Measurements from ENCODE around the gene MSH5. TPM values are rescaled to one million over a fixed set of nuclear protein-coding genes. Genes with fewer than 3 reads are reported as not detected.

Gene MSH5
- polyA plus RNA-seq, 1 donor (not counting 4 experiments of a cell fraction or from before 2014, with no cell fraction given): 14.8 TPM

DNA sequence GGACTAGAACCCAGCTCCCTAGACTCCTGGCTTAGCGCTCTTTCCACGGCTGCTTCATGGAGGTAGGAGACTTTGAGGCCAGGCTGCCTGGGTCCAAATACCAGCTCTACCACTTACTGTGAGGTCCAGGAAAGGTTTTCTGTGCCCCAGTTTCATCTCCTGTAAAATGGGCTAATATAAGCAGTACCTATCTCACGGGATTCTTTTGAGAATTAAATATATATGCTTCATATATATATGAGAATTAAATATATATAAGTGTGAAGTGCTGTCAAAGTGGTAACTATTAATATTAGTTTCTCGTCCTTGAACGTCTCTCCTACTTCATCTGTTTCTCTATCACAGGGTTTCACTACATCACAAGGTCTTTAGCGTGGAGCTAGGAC is 48.7 kb upstream of the MSH5 start:
- peaks cover 22 to 46% of the 10 kb centered on the region in 2 experiments for H3K36me3 ChIP-seq (ENCODE audit: control insufficient read depth in 2 of 2, extremely low read depth in 1 of 2, insufficient read depth in 2 of 2, low read length in 2 of 2)

GRCh38 chr6:31691564-31692108 is 48.2 kb upstream of the MSH5 start:
- Histone ChIP-seq H3K9me1 (ENCODE audit: control insufficient read depth, extremely low read depth, insufficient read depth, low read length) (no peaks in the 10 kb centered on the region), H3K4me1 (ENCODE audit: control insufficient read depth, extremely low read depth, insufficient read depth, low read length) (no peaks in the 10 kb centered on the region), H3K79me2 (ENCODE audit: control insufficient read depth, insufficient read depth, low read length) (no peaks in the 10 kb centered on the region), H3K4me2 (ENCODE audit: control insufficient read depth, extremely low read depth, insufficient read depth, low read depth, low read length) (no peak overlapping the region), H3K4me3 (ENCODE audit: control insufficient read depth in 2 of 3, extremely low read depth in 1 of 3, insufficient read depth in 2 of 3, low read depth in 1 of 3, low read length in 3 of 3) (no peak overlapping the region), H3K27me3 (ENCODE audit: control insufficient read depth, extremely low read depth, insufficient read depth, low read length) (no peaks in the 10 kb centered on the region), H3K9ac (ENCODE audit: control insufficient read depth, extremely low read depth, insufficient read depth, low read length) (no peak overlapping the region), H4K20me1 (ENCODE audit: control insufficient read depth, extremely low read depth, insufficient read depth, low read length) (no peaks in the 10 kb centered on the region), H3K9me3 (ENCODE audit: control insufficient read depth, low read depth, low read length) (no peaks in the 10 kb centered on the region), H3K27ac (ENCODE audit: control insufficient read depth, insufficient read depth, low read length) (no peak overlapping the region), H2AFZ (ENCODE audit: control insufficient read depth, low read length) (no peak overlapping the region), H3K36me3 (ENCODE audit: control insufficient read depth in 2 of 2, extremely low read depth in 1 of 2, insufficient read depth in 2 of 2, low read length in 2 of 2) (peaks cover 22 to 41% of the 10 kb centered on the region in 2 experiments)
- FAIRE-seq (no peak), DNase-seq (ENCODE audit: low read depth, low spot score) (no peak)
- dilution Hi-C loops (cut with MboI; ENCODE audit: extremely low pct_ligation_motif_present, low sequenced_read_pairs): no loop called here
- TF ChIP-seq, protein P1, sequence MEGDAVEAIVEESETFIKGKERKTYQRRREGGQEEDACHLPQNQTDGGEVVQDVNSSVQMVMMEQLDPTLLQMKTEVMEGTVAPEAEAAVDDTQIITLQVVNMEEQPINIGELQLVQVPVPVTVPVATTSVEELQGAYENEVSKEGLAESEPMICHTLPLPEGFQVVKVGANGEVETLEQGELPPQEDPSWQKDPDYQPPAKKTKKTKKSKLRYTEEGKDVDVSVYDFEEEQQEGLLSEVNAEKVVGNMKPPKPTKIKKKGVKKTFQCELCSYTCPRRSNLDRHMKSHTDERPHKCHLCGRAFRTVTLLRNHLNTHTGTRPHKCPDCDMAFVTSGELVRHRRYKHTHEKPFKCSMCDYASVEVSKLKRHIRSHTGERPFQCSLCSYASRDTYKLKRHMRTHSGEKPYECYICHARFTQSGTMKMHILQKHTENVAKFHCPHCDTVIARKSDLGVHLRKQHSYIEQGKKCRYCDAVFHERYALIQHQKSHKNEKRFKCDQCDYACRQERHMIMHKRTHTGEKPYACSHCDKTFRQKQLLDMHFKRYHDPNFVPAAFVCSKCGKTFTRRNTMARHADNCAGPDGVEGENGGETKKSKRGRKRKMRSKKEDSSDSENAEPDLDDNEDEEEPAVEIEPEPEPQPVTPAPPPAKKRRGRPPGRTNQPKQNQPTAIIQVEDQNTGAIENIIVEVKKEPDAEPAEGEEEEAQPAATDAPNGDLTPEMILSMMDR (optimal IDR thresholded peaks at IDR 0.05 in 1 of 3, IDR thresholded peaks at IDR 0.05 in 1 of 3, conservative IDR thresholded peaks at IDR 0.05 in 1 of 3; ENCODE audit: extremely low read depth in 1 of 3, insufficient read depth in 2 of 3, low read length in 3 of 3): no peak
- TF ChIP-seq EZH2 (IDR thresholded peaks at IDR 0.05; ENCODE audit: low read length): no peak

More for the DNA sequence above, 48.7 kb upstream of the MSH5 start:
- TF ChIP-seq, protein P1 (optimal IDR thresholded peaks at IDR 0.05 in 1 of 3, IDR thresholded peaks at IDR 0.05 in 1 of 3, conservative IDR thresholded peaks at IDR 0.05 in 1 of 3; ENCODE audit: extremely low read depth in 1 of 3, insufficient read depth in 2 of 3, low read length in 3 of 3): no peak
- TF ChIP-seq EZH2 (IDR thresholded peaks at IDR 0.05; ENCODE audit: low read length): no peak
- Histone ChIP-seq H3K4me2 (ENCODE audit: control insufficient read depth, extremely low read depth, insufficient read depth, low read depth, low read length) (no peak overlapping the region), H3K9me1 (ENCODE audit: control insufficient read depth, extremely low read depth, insufficient read depth, low read length) (no peaks in the 10 kb centered on the region), H3K9me3 (ENCODE audit: control insufficient read depth, low read depth, low read length) (no peaks in the 10 kb centered on the region), H3K27me3 (ENCODE audit: control insufficient read depth, extremely low read depth, insufficient read depth, low read length) (no peaks in the 10 kb centered on the region), H4K20me1 (ENCODE audit: control insufficient read depth, extremely low read depth, insufficient read depth, low read length) (no peaks in the 10 kb centered on the region), H3K27ac (ENCODE audit: control insufficient read depth, insufficient read depth, low read length) (no peak overlapping the region), H3K9ac (ENCODE audit: control insufficient read depth, extremely low read depth, insufficient read depth, low read length) (no peak overlapping the region), H2AFZ (ENCODE audit: control insufficient read depth, low read length) (no peak overlapping the region), H3K79me2 (ENCODE audit: control insufficient read depth, insufficient read depth, low read length) (no peaks in the 10 kb centered on the region), H3K4me1 (ENCODE audit: control insufficient read depth, extremely low read depth, insufficient read depth, low read length) (no peaks in the 10 kb centered on the region), H3K4me3 (ENCODE audit: control insufficient read depth in 2 of 3, extremely low read depth in 1 of 3, insufficient read depth in 2 of 3, low read depth in 1 of 3, low read length in 3 of 3) (no peak overlapping the region)
- DNase-seq (ENCODE audit: low read depth, low spot score) (no peak), FAIRE-seq (no peak)
- dilution Hi-C loops (cut with MboI; ENCODE audit: extremely low pct_ligation_motif_present, low sequenced_read_pairs): no loop called here

Data from keratinocyte (primary cell).